CD14-positive monocyte (primary cell): ENCODE results near the gene CTTNBP2. TPM values are rescaled to one million over a fixed set of nuclear protein-coding genes. Genes with fewer than 3 reads are reported as not detected.

ENCODE experiments used
- DNase-seq, 3 donors: peaks; one replicate each; pipeline ENCODE4 v3.0.0-alpha.2; 2011 to 2022
- H2AFZ ChIP-seq: 2 replicates; pipeline ENCODE4 v1.6.0; 2012; ENCODE audit warnings: mild to moderate bottlenecking, low read depth, low read length, inconsistent platforms; ENCODE audit not compliant: insufficient read depth, poor library complexity, severe bottlenecking
- H3K27ac ChIP-seq, 2 donors: 1 replicate in 1 of 2; 2 replicates in 1 of 2; pipeline ENCODE4 v1.5.1; 2012 to 2013; ENCODE audit warnings: low read length in 2 of 2, control low read depth in 1 of 2, inconsistent platforms in 1 of 2, low read depth in 1 of 2, mild to moderate bottlenecking in 1 of 2
- H3K27me3 ChIP-seq, 2 donors: one replicate each; pipeline versions ENCODE4 v1.6.0 to v1.6.1; 2011 to 2013; ENCODE audit warnings: low read length in 2 of 2; ENCODE audit not compliant: control insufficient read depth in 2 of 2, insufficient read depth in 2 of 2
- H3K36me3 ChIP-seq, 2 donors: replicated peaks in 1 of 2; 1 replicate in 1 of 2; 2 replicates in 1 of 2; pipeline versions ENCODE4 v1.5.1 to v1.6.1; 2012 to 2013; ENCODE audit warnings: low read length in 2 of 2, control low read depth in 1 of 2, inconsistent platforms in 1 of 2, mild to moderate bottlenecking in 1 of 2; ENCODE audit not compliant: insufficient read depth in 2 of 2, control insufficient read depth in 1 of 2
- H3K4me1 ChIP-seq, 2 donors: 1 replicate in 1 of 2; 2 replicates in 1 of 2; pipeline versions ENCODE4 v1.5.1 to v1.6.1; 2012 to 2013; ENCODE audit warnings: low read length in 2 of 2, control low read depth in 1 of 2, inconsistent platforms in 1 of 2, mild to moderate bottlenecking in 1 of 2, moderate library complexity in 1 of 2; ENCODE audit not compliant: insufficient read depth in 2 of 2, control insufficient read depth in 1 of 2
- H3K4me2 ChIP-seq: replicated peaks from 2 replicates; pipeline ENCODE3; 2012; ENCODE audit warnings: low read length, moderate library complexity, mild to moderate bottlenecking; ENCODE audit not compliant: poor library complexity, severe bottlenecking; ENCODE audit errors: extremely low read depth
- H3K4me3 ChIP-seq, 3 experiments: fragments of 200-600 bp in 1 of 3; sonication (generic) in 1 of 3; replicated peaks in 1 of 3; 1 replicate in 2 of 3; 2 replicates in 1 of 3; pipeline ENCODE4 v1.5.1; 2011 to 2013; ENCODE audit warnings: low read length in 3 of 3, mild to moderate bottlenecking in 3 of 3, control low read depth in 2 of 3, low read depth in 2 of 3, inconsistent platforms in 1 of 3, moderate library complexity in 1 of 3
- H3K79me2 ChIP-seq: 2 replicates; pipeline ENCODE4 v1.6.0; 2012; ENCODE audit warnings: mild to moderate bottlenecking, control low read depth, inconsistent platforms, low read length, moderate library complexity; ENCODE audit not compliant: insufficient read depth
- H3K9ac ChIP-seq: 2 replicates; pipeline ENCODE4 v1.6.0; 2017; ENCODE audit warnings: low read length, mild to moderate bottlenecking; ENCODE audit not compliant: insufficient read depth, poor library complexity, severe bottlenecking
- H3K9me3 ChIP-seq, 2 donors: replicated peaks in 1 of 2; 1 replicate in 1 of 2; 2 replicates in 1 of 2; pipeline versions ENCODE4 v1.5.1 to v1.6.1; 2012 to 2013; ENCODE audit warnings: low read length in 2 of 2, control low read depth in 1 of 2; ENCODE audit not compliant: control insufficient read depth in 1 of 2, insufficient read depth in 1 of 2
- H4K20me1 ChIP-seq: 2 replicates; pipeline ENCODE4 v1.6.0; 2012; ENCODE audit warnings: mild to moderate bottlenecking, low read length, control low read depth, moderate library complexity; ENCODE audit not compliant: insufficient read depth
- H3K27ac Mint-ChIP-seq, 7 donors: one replicate each; pipeline ENCODE4 v1.8.0; 2020; ENCODE audit warnings: mild to moderate bottlenecking in 7 of 7, mixed read lengths in 7 of 7, moderate library complexity in 6 of 7, inconsistent platforms in 2 of 7
- H3K27me3 Mint-ChIP-seq, 3 donors: one replicate each; pipeline ENCODE4 v1.8.0; 2021 to 2022; ENCODE audit warnings: low read depth in 3 of 3, mild to moderate bottlenecking in 3 of 3, mixed read lengths in 3 of 3, moderate library complexity in 3 of 3, inconsistent platforms in 1 of 3
- H3K36me3 Mint-ChIP-seq, 2 donors: one replicate each; pipeline ENCODE4 v1.8.0; 2020; ENCODE audit warnings: mixed read lengths in 2 of 2, inconsistent platforms in 1 of 2, mild to moderate bottlenecking in 1 of 2
- H3K4me1 Mint-ChIP-seq: one replicate; pipeline ENCODE4 v1.8.0; 2020; ENCODE audit warnings: mild to moderate bottlenecking, mixed read lengths
- H3K4me3 Mint-ChIP-seq, 2 donors: one replicate each; pipeline ENCODE4 v1.8.0; 2020; ENCODE audit warnings: mild to moderate bottlenecking in 2 of 2, mixed read lengths in 2 of 2, moderate library complexity in 1 of 2
- H3K9me3 Mint-ChIP-seq, 7 donors: one replicate each; pipeline ENCODE4 v1.8.0; 2020 to 2022; ENCODE audit warnings: mixed read lengths in 7 of 7, mild to moderate bottlenecking in 6 of 7, moderate library complexity in 6 of 7, inconsistent platforms in 2 of 7
- WGBS: methylation state at CpG from one replicate; pipeline ENCODE4 v1.1.5; 2013; ENCODE audit warnings: missing lambda C conversion rate; ENCODE audit not compliant: insufficient coverage; 5-methylcytosine and 5-hydroxymethylcytosine counted together
- intact Hi-C, 2 donors: fragments of 100-400 bp; cut with micrococcal nuclease; formaldehyde crosslinking; loops; one replicate each; pipeline versions ENCODE4 v1.15.0 to v1.15.1; 2023
- polyA plus RNA-seq, 3 donors: library from polyadenylated mRNA; depleted of rRNA in 1 of 3; unstranded in 2 of 3; stranded (reverse) in 1 of 3; fragments of 300-500 nt in 2 of 3; fragments of >200 nt in 1 of 3; fragmentation: Illumina TruSeq in 2 of 3; gene quantifications; 1 replicate in 2 of 3; 2 replicates in 1 of 3; pipeline ENCODE4 v1.2.3, GENCODE V29; 2012 to 2021
- TF ChIP-seq, protein P1 (sequence below): fragments of 200-600 bp; IDR thresholded peaks from one replicate; pipeline ENCODE4 v1.8.0; 2022; ENCODE audit warnings: antibody characterized with exemption, mild to moderate bottlenecking

The CTTNBP2 gene
- polyA plus RNA-seq, 3 donors, result 0.38 to 1.4 TPM; not detected in 1

DNA sequence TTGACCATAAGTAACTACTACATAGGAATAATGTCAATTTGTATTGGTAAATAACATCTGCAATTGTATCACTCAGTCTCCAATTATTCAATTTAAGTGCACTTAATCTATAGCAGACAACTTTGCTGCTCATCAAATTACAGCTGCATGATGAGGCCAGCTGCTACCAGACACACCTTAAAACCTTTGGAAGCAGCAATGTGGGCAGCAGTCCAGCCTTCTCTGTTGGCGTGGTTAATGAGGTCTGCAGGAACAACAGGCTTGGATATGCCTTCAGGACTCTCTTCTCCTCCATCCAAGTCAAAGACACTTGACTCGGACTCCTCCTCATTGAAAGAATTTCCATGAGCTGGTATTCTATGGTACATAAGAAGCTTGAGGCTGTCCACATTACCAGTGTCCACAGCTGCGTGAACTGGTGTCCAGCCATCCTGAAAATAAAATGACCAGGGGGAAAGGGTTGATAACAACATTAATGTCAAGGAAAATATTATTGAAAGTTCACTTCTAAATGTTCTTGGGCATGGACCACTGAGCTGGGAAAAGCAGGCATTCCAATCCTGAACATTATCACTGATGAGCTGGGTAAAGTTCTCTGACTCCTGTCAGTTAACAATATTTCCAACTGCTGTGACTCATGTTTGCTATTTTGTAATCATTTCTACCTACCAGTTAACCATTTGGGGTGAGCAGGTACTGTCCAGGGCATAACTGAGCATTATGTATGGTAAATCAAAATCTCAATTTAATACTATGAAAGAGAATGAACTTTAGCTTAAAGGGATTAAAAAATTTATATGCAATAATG is 95.7 kb downstream of the CTTNBP2 start:
- Histone ChIP-seq H4K20me1 (no peaks in the 10 kb centered on the region), H3K9me3 (no peaks in the 10 kb centered on the region), H3K27me3 (no peaks in the 10 kb centered on the region), H3K9ac (no peak overlapping the region), H3K27ac (no peak overlapping the region), H3K79me2 (no peaks in the 10 kb centered on the region), H3K4me2 (no peak overlapping the region), H3K36me3 (no peaks in the 10 kb centered on the region), H2AFZ (no peak overlapping the region), H3K4me1 (peaks cover 36 to 38% of the 10 kb centered on the region in 2 donors), H3K4me3 (no peak overlapping the region)
- Mint-ChIP-seq H3K9me3 (no peaks in the 10 kb centered on the region), H3K4me3 (no peak overlapping the region), H3K27me3 (no peaks in the 10 kb centered on the region), H3K36me3 (no peaks in the 10 kb centered on the region), H3K4me1 (peaks cover 32% of the 10 kb centered on the region), H3K27ac (no peak overlapping the region)
- no CpG with 5 or more reads among the region's 3 CpGs for WGBS
- no peak for DNase-seq
- intact Hi-C loops, result no loop called here
- TF ChIP-seq, protein P1, sequence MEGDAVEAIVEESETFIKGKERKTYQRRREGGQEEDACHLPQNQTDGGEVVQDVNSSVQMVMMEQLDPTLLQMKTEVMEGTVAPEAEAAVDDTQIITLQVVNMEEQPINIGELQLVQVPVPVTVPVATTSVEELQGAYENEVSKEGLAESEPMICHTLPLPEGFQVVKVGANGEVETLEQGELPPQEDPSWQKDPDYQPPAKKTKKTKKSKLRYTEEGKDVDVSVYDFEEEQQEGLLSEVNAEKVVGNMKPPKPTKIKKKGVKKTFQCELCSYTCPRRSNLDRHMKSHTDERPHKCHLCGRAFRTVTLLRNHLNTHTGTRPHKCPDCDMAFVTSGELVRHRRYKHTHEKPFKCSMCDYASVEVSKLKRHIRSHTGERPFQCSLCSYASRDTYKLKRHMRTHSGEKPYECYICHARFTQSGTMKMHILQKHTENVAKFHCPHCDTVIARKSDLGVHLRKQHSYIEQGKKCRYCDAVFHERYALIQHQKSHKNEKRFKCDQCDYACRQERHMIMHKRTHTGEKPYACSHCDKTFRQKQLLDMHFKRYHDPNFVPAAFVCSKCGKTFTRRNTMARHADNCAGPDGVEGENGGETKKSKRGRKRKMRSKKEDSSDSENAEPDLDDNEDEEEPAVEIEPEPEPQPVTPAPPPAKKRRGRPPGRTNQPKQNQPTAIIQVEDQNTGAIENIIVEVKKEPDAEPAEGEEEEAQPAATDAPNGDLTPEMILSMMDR, result no peak

DNA sequence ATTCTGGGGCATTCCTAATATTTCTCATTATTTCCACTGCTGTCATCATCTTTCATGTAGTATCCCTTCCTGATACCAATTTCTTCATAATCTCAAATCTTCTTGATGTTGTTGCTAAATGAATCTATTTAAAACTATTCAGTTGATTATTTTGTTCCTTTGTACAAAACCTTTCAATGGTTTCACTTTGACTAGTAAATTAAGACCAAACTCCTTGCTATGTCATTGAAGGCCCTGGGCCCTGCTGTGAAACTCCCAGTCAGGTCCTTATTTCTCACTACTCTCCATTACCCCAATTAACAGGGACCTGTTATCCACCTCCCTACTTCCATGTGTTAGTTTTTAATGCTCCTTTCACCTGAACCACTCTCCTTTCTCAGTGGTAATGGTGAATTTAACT is 97.0 kb downstream of the CTTNBP2 start:
- no peak for DNase-seq
- H3K27me3 Mint-ChIP-seq, result no peaks in the 10 kb centered on the region
- Histone ChIP-seq H3K27me3 (no peaks in the 10 kb centered on the region), H3K4me2 (peak overlapping the region; percentile 35), H3K4me1 (peaks cover 36 to 38% of the 10 kb centered on the region in 2 donors), H3K79me2 (no peaks in the 10 kb centered on the region), H4K20me1 (no peaks in the 10 kb centered on the region), H3K27ac (peak overlapping the region in 1 of 2 donors; percentile 47), H3K9ac (no peak overlapping the region), H3K9me3 (no peaks in the 10 kb centered on the region), H3K36me3 (no peaks in the 10 kb centered on the region), H3K4me3 (no peak overlapping the region), H2AFZ (no peak overlapping the region)
- TF ChIP-seq, protein P1, result no peak
- H3K36me3 Mint-ChIP-seq, result no peaks in the 10 kb centered on the region
- H3K9me3 Mint-ChIP-seq, result no peaks in the 10 kb centered on the region
- intact Hi-C loops, result no loop called here
- peak overlapping the region in 5 of 7 donors; percentile 0 to 68 (median 24) for H3K27ac Mint-ChIP-seq
- peaks cover 32% of the 10 kb centered on the region for H3K4me1 Mint-ChIP-seq
- peak overlapping the region in 1 of 2 donors; percentile 69 for H3K4me3 Mint-ChIP-seq
